Ishikawa (cell line): Measurements from ENCODE around the gene RNF181.

ENCODE experiments used
- FOXM1 ChIP-seq: IDR thresholded peaks from 2 replicates; pipeline ENCODE4 v1.6.1; 2012; ENCODE audit warnings: low read depth, borderline replicate concordance
- RAD21 ChIP-seq: IDR thresholded peaks from 2 replicates; pipeline ENCODE4 v1.6.1; 2012; ENCODE audit warnings: low read depth
- REST ChIP-seq: IDR thresholded peaks from 2 replicates; pipeline ENCODE4 v1.6.1; 2012; ENCODE audit warnings: low read depth, mild to moderate bottlenecking
- TCF12 ChIP-seq: IDR thresholded peaks from 2 replicates; pipeline ENCODE4 v1.6.1; 2012; ENCODE audit warnings: low read depth
- TEAD4 ChIP-seq: IDR thresholded peaks from 2 replicates; pipeline ENCODE4 v1.6.1; 2012
- USF1 ChIP-seq: IDR thresholded peaks from 2 replicates; pipeline ENCODE4 v1.6.1; 2012
- TF ChIP-seq, protein P1 (sequence below): IDR thresholded peaks from 2 replicates; pipeline ENCODE4 v1.6.1; 2012

DNA sequence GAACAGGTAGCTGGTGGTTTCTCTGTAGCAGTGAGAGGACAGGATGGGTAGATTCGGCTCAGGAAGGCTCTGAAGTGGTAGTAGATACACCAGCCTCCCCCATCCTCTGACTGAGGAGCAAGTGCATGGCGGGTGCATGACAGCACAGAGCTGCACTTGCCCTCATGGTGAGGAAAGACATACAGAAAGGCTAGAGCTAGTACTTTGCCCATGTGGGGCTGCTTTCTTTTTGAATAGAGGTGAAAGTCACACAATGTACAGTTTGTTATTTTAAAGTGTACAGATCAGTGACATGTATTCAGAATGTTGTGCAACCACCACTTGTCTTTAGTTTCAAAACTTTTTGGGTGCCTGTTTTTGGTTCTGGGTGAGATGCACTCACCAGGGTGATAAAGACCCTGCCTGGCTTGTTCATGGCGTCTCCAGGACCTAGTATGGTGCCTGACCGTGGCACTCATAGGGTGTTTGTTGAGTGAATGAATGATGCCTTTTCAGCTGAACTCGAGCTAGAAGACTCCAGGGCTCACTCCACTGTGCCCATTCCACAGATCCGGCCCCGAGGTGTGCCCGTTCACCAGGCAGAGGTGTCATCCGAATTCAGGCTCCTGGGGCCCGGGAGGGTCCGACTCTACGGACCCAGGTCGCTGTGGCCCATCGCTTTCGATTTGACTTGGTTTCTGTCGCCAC, 11.7 kb upstream of the RNF181 start:
- TF ChIP-seq USF1, result no peak
- no peak for TF ChIP-seq TCF12
- no peak for TF ChIP-seq RAD21
- TF ChIP-seq REST, result no peak
- no peak for TF ChIP-seq TEAD4
- TF ChIP-seq, protein P1, sequence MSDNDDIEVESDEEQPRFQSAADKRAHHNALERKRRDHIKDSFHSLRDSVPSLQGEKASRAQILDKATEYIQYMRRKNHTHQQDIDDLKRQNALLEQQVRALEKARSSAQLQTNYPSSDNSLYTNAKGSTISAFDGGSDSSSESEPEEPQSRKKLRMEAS, result no peak
- no peak for TF ChIP-seq FOXM1
